H9 (cell line): ENCODE results near the gene AGR3. TPM values are rescaled to one million over a fixed set of nuclear protein-coding genes. Genes with fewer than 3 reads are reported as not detected.

Source experiments
- DNase-seq: peaks from one replicate; pipeline ENCODE4 v3.0.0-alpha.2; 2017
- H2AFZ ChIP-seq: one replicate; pipeline ENCODE4 v1.6.1; 2013; ENCODE audit warnings: mild to moderate bottlenecking, low read length, control low read depth, moderate library complexity
- H2AK5ac ChIP-seq: 2 replicates; pipeline ENCODE4 v1.6.1; 2013; ENCODE audit warnings: low read length, control low read depth, mixed read lengths; ENCODE audit not compliant: insufficient read length
- H2BK120ac ChIP-seq: one replicate; pipeline ENCODE4 v1.6.1; 2013; ENCODE audit warnings: low read depth, mild to moderate bottlenecking, low read length, control low read depth, inconsistent platforms; ENCODE audit not compliant: poor library complexity, severe bottlenecking
- H2BK12ac ChIP-seq: 2 replicates; pipeline ENCODE4 v1.6.1; 2013; ENCODE audit warnings: low read length, control low read depth, mixed read lengths, low read depth; ENCODE audit not compliant: insufficient read length
- H2BK15ac ChIP-seq: 2 replicates; pipeline ENCODE4 v1.6.1; 2013; ENCODE audit warnings: low read depth, low read length, control low read depth
- H2BK20ac ChIP-seq: one replicate; pipeline ENCODE4 v1.6.1; 2013; ENCODE audit warnings: low read depth, mild to moderate bottlenecking, low read length, control low read depth, inconsistent platforms; ENCODE audit not compliant: poor library complexity, severe bottlenecking
- H2BK5ac ChIP-seq: 2 replicates; pipeline ENCODE4 v1.6.1; 2013; ENCODE audit warnings: low read length, control low read depth, mixed read lengths; ENCODE audit not compliant: insufficient read length
- H3K14ac ChIP-seq: 2 replicates; pipeline ENCODE4 v1.6.1; 2013; ENCODE audit warnings: low read length, control low read depth; ENCODE audit not compliant: insufficient read depth
- H3K18ac ChIP-seq: 2 replicates; pipeline ENCODE4 v1.6.1; 2013; ENCODE audit warnings: low read depth, mild to moderate bottlenecking, mixed read lengths, low read length, control low read depth; ENCODE audit not compliant: insufficient read length
- H3K23ac ChIP-seq: 2 replicates; pipeline ENCODE4 v1.6.1; 2013; ENCODE audit warnings: low read length, control low read depth, mixed read lengths, low read depth; ENCODE audit not compliant: insufficient read length
- H3K23me2 ChIP-seq: 2 replicates; pipeline ENCODE4 v1.6.1; 2013; ENCODE audit warnings: low read depth, mild to moderate bottlenecking, mixed read lengths, low read length, control low read depth; ENCODE audit not compliant: insufficient read length, poor library complexity, severe bottlenecking
- H3K27ac ChIP-seq: 2 replicates; pipeline ENCODE4 v1.5.1; 2013; ENCODE audit warnings: low read length, control low read depth, mixed read lengths, low read depth; ENCODE audit not compliant: insufficient read length
- H3K27me3 ChIP-seq: 2 replicates; pipeline ENCODE4 v1.6.1; 2013; ENCODE audit warnings: low read length, control low read depth, inconsistent platforms; ENCODE audit not compliant: insufficient read depth
- H3K4ac ChIP-seq: 2 replicates; pipeline ENCODE4 v1.6.1; 2013; ENCODE audit warnings: low read depth, mild to moderate bottlenecking, control low read depth, inconsistent platforms, low read length, moderate library complexity
- H3K4me1 ChIP-seq: 2 replicates; pipeline ENCODE4 v1.6.1; 2013; ENCODE audit warnings: low read length, control low read depth, inconsistent platforms; ENCODE audit not compliant: insufficient read depth
- H3K4me2 ChIP-seq: 2 replicates; pipeline ENCODE4 v1.6.1; 2013; ENCODE audit warnings: low read length, control low read depth, mixed read lengths; ENCODE audit not compliant: insufficient read length, insufficient read depth
- H3K56ac ChIP-seq: 2 replicates; pipeline ENCODE4 v1.6.1; 2013; ENCODE audit warnings: low read depth, mild to moderate bottlenecking, mixed read lengths, low read length, control low read depth; ENCODE audit not compliant: insufficient read length
- H3K79me1 ChIP-seq: 2 replicates; pipeline ENCODE4 v1.6.1; 2013; ENCODE audit warnings: low read depth, mild to moderate bottlenecking, moderate library complexity, low read length, control low read depth, inconsistent platforms; ENCODE audit not compliant: insufficient read depth, poor library complexity, severe bottlenecking
- H3K79me2 ChIP-seq: 2 replicates; pipeline ENCODE4 v1.6.1; 2013; ENCODE audit warnings: low read length, control low read depth, inconsistent platforms; ENCODE audit not compliant: insufficient read depth
- H3K9ac ChIP-seq: 2 replicates; pipeline ENCODE4 v1.6.1; 2013; ENCODE audit warnings: low read length, control low read depth, mixed read lengths; ENCODE audit not compliant: insufficient read length; ENCODE audit errors: extremely low read depth
- H3K9me3 ChIP-seq: one replicate; pipeline ENCODE4 v1.6.1; 2013; ENCODE audit warnings: low read depth, low read length, inconsistent platforms; ENCODE audit not compliant: control insufficient read depth
- H3T11ph ChIP-seq: one replicate; pipeline ENCODE4 v1.6.1; 2013; ENCODE audit warnings: mild to moderate bottlenecking, low read length, control low read depth, inconsistent platforms
- H4K20me1 ChIP-seq: one replicate; pipeline ENCODE4 v1.6.1; 2013; ENCODE audit not compliant: control insufficient read depth, insufficient read length, insufficient read depth
- H4K5ac ChIP-seq: 2 replicates; pipeline ENCODE4 v1.6.1; 2013; ENCODE audit warnings: low read depth, mild to moderate bottlenecking, mixed read lengths, low read length, control low read depth; ENCODE audit not compliant: insufficient read length
- H4K8ac ChIP-seq: replicated peaks from 2 replicates; pipeline ENCODE4 v1.6.1; 2013; ENCODE audit warnings: low read length, control low read depth, mixed read lengths, low read depth; ENCODE audit not compliant: insufficient read length
- H4K91ac ChIP-seq: 2 replicates; pipeline ENCODE4 v1.6.1; 2013; ENCODE audit warnings: low read depth, mild to moderate bottlenecking, moderate library complexity, mixed read lengths, low read length, control low read depth; ENCODE audit not compliant: insufficient read length
- H3K27ac Mint-ChIP-seq, 3 experiments: 2 replicates in 2 of 3; 3 replicates in 1 of 3; pipeline ENCODE4 v1.8.0; 2020 to 2021; ENCODE audit warnings: mixed read lengths in 3 of 3, mild to moderate bottlenecking in 1 of 3, moderate library complexity in 1 of 3
- H3K27me3 Mint-ChIP-seq: 2 replicates; pipeline ENCODE4 v1.8.0; 2021; ENCODE audit warnings: low read depth, mild to moderate bottlenecking, moderate library complexity, mixed read lengths
- H3K36me3 Mint-ChIP-seq, 3 experiments: 2 replicates in 2 of 3; 3 replicates in 1 of 3; pipeline ENCODE4 v1.8.0; 2020 to 2021; ENCODE audit warnings: low read depth in 3 of 3, mixed read lengths in 3 of 3; ENCODE audit not compliant: insufficient read depth in 1 of 3
- H3K4me1 Mint-ChIP-seq, 2 experiments: 2 replicates each; pipeline ENCODE4 v1.8.0; 2020; ENCODE audit warnings: mixed read lengths in 2 of 2
- H3K4me3 Mint-ChIP-seq, 2 experiments: 2 replicates in 1 of 2; 3 replicates in 1 of 2; pipeline ENCODE4 v1.8.0; 2020 to 2021; ENCODE audit warnings: mild to moderate bottlenecking in 2 of 2, mixed read lengths in 2 of 2, moderate library complexity in 1 of 2
- H3K9me3 Mint-ChIP-seq, 2 experiments: 2 replicates in 1 of 2; 3 replicates in 1 of 2; pipeline ENCODE4 v1.8.0; 2020; ENCODE audit warnings: mild to moderate bottlenecking in 2 of 2, mixed read lengths in 2 of 2, moderate library complexity in 1 of 2
- WGBS: extraction: QIAGEN DNeasy Blood & Tissue Kit; methylation state at CpG from one replicate; pipeline ENCODE4 v1.1.7; 2013; ENCODE audit warnings: missing lambda C conversion rate, low lambda C conversion rate, mixed read lengths; ENCODE audit not compliant: insufficient read length; ENCODE audit errors: extremely low coverage; 5-methylcytosine and 5-hydroxymethylcytosine counted together
- total RNA-seq: library from RNA; stranded (reverse); gene quantifications from 2 replicates; pipeline ENCODE4 v1.2.1, GENCODE V29; 2021
- TF ChIP-seq, protein P1 (sequence below): fragments of 200-600 bp; sonication (generic); conservative IDR thresholded peaks from 3 replicates; pipeline ENCODE4 v1.8.0; 2021; ENCODE audit warnings: antibody characterized with exemption, mild to moderate bottlenecking

Gene AGR3
- total RNA-seq, 1 experiment from 2014 or later, result not detected

DNA sequence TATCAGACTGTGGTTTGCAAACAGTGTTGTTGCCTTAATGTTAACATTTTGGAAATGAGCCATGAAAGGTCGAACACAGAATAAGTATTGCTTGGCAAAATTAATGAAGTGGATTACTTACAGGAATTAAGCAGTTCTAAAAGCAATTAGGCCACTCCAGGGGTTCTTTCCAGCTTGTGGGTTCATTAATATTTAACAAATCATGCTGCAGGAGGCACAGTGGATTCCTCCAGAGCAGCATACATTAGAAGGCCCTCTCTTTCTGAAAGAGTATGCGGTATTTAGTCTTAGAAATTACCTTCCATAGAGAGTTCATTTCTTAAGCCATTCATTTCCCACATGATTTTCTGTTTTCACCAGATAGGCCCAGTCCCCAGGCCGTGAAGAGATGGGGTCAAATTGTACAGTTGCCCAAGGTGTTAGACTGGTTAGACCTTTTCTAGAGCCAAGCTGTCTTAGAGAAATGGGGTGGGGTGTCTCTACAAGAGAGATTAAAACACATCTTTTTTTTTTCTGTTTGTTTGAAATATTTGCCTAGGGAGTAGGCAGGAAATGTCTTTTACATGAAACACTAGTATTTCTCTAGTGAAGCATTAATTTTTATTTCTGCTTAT is 40.0 kb upstream of the AGR3 start:
- no peak overlapping the region for H2BK15ac ChIP-seq
- no peak overlapping the region for H3K9ac ChIP-seq
- no peak overlapping the region for H3K4ac ChIP-seq
- Mint-ChIP-seq H3K36me3 (no peaks in the 10 kb centered on the region), H3K27ac (no peak overlapping the region), H3K27me3 (no peaks in the 10 kb centered on the region), H3K9me3 (no peaks in the 10 kb centered on the region), H3K4me3 (no peak overlapping the region), H3K4me1 (peaks cover 7 to 17% of the 10 kb centered on the region in 2 experiments)
- WGBS, result no CpG with 5 or more reads among the region's 3 CpGs
- DNase-seq, result no peak
- H3K4me2 ChIP-seq, result no peak overlapping the region
- no peaks in the 10 kb centered on the region for H3K9me3 ChIP-seq
- TF ChIP-seq, protein P1, sequence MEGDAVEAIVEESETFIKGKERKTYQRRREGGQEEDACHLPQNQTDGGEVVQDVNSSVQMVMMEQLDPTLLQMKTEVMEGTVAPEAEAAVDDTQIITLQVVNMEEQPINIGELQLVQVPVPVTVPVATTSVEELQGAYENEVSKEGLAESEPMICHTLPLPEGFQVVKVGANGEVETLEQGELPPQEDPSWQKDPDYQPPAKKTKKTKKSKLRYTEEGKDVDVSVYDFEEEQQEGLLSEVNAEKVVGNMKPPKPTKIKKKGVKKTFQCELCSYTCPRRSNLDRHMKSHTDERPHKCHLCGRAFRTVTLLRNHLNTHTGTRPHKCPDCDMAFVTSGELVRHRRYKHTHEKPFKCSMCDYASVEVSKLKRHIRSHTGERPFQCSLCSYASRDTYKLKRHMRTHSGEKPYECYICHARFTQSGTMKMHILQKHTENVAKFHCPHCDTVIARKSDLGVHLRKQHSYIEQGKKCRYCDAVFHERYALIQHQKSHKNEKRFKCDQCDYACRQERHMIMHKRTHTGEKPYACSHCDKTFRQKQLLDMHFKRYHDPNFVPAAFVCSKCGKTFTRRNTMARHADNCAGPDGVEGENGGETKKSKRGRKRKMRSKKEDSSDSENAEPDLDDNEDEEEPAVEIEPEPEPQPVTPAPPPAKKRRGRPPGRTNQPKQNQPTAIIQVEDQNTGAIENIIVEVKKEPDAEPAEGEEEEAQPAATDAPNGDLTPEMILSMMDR, result no peak
- no peak overlapping the region for H3T11ph ChIP-seq
- no peak overlapping the region for H2BK120ac ChIP-seq
- H3K18ac ChIP-seq, result no peak overlapping the region
- no peak overlapping the region for H3K14ac ChIP-seq
- no peak overlapping the region for H4K8ac ChIP-seq
- H2BK20ac ChIP-seq, result no peak overlapping the region
- no peak overlapping the region for H4K91ac ChIP-seq
- H3K79me1 ChIP-seq, result no peaks in the 10 kb centered on the region
- no peak overlapping the region for H3K27ac ChIP-seq
- no peaks in the 10 kb centered on the region for H3K23me2 ChIP-seq
- peaks cover 6% of the 10 kb centered on the region; the same call in 1 of the 2 replicates for H3K4me1 ChIP-seq
- no peak overlapping the region for H2BK5ac ChIP-seq
- H3K27me3 ChIP-seq, result no peaks in the 10 kb centered on the region
- no peak overlapping the region for H2AK5ac ChIP-seq
- H2BK12ac ChIP-seq, result no peak overlapping the region
- no peak overlapping the region for H3K23ac ChIP-seq
- H4K20me1 ChIP-seq, result no peaks in the 10 kb centered on the region
- H4K5ac ChIP-seq, result no peak overlapping the region
- no peak overlapping the region for H3K56ac ChIP-seq
- no peaks in the 10 kb centered on the region for H3K79me2 ChIP-seq
- H2AFZ ChIP-seq, result no peak overlapping the region
